CD14-positive monocyte (primary cell): ENCODE measurements around the gene ALS2. TPM values are rescaled to one million over a fixed set of nuclear protein-coding genes. Genes with fewer than 3 reads are reported as not detected.

Source experiments
- DNase-seq, 3 donors: peaks; one replicate each; pipeline ENCODE4 v3.0.0-alpha.2; 2011 to 2022
- H2AFZ ChIP-seq: 2 replicates; pipeline ENCODE4 v1.6.0; 2012; ENCODE audit warnings: mild to moderate bottlenecking, low read depth, low read length, inconsistent platforms; ENCODE audit not compliant: insufficient read depth, poor library complexity, severe bottlenecking
- H3K27ac ChIP-seq, 2 donors: 1 replicate in 1 of 2; 2 replicates in 1 of 2; pipeline ENCODE4 v1.5.1; 2012 to 2013; ENCODE audit warnings: low read length in 2 of 2, control low read depth in 1 of 2, inconsistent platforms in 1 of 2, low read depth in 1 of 2, mild to moderate bottlenecking in 1 of 2
- H3K27me3 ChIP-seq, 2 donors: one replicate each; pipeline versions ENCODE4 v1.6.0 to v1.6.1; 2011 to 2013; ENCODE audit warnings: low read length in 2 of 2; ENCODE audit not compliant: control insufficient read depth in 2 of 2, insufficient read depth in 2 of 2
- H3K36me3 ChIP-seq, 2 donors: replicated peaks in 1 of 2; 1 replicate in 1 of 2; 2 replicates in 1 of 2; pipeline versions ENCODE4 v1.5.1 to v1.6.1; 2012 to 2013; ENCODE audit warnings: low read length in 2 of 2, control low read depth in 1 of 2, inconsistent platforms in 1 of 2, mild to moderate bottlenecking in 1 of 2; ENCODE audit not compliant: insufficient read depth in 2 of 2, control insufficient read depth in 1 of 2
- H3K4me1 ChIP-seq, 2 donors: 1 replicate in 1 of 2; 2 replicates in 1 of 2; pipeline versions ENCODE4 v1.5.1 to v1.6.1; 2012 to 2013; ENCODE audit warnings: low read length in 2 of 2, control low read depth in 1 of 2, inconsistent platforms in 1 of 2, mild to moderate bottlenecking in 1 of 2, moderate library complexity in 1 of 2; ENCODE audit not compliant: insufficient read depth in 2 of 2, control insufficient read depth in 1 of 2
- H3K4me2 ChIP-seq: replicated peaks from 2 replicates; pipeline ENCODE3; 2012; ENCODE audit warnings: low read length, moderate library complexity, mild to moderate bottlenecking; ENCODE audit not compliant: poor library complexity, severe bottlenecking; ENCODE audit errors: extremely low read depth
- H3K4me3 ChIP-seq, 3 experiments: fragments of 200-600 bp in 1 of 3; sonication (generic) in 1 of 3; replicated peaks in 1 of 3; 1 replicate in 2 of 3; 2 replicates in 1 of 3; pipeline ENCODE4 v1.5.1; 2011 to 2013; ENCODE audit warnings: low read length in 3 of 3, mild to moderate bottlenecking in 3 of 3, control low read depth in 2 of 3, low read depth in 2 of 3, inconsistent platforms in 1 of 3, moderate library complexity in 1 of 3
- H3K79me2 ChIP-seq: 2 replicates; pipeline ENCODE4 v1.6.0; 2012; ENCODE audit warnings: mild to moderate bottlenecking, control low read depth, inconsistent platforms, low read length, moderate library complexity; ENCODE audit not compliant: insufficient read depth
- H3K9ac ChIP-seq: 2 replicates; pipeline ENCODE4 v1.6.0; 2017; ENCODE audit warnings: low read length, mild to moderate bottlenecking; ENCODE audit not compliant: insufficient read depth, poor library complexity, severe bottlenecking
- H3K9me3 ChIP-seq, 2 donors: replicated peaks in 1 of 2; 1 replicate in 1 of 2; 2 replicates in 1 of 2; pipeline versions ENCODE4 v1.5.1 to v1.6.1; 2012 to 2013; ENCODE audit warnings: low read length in 2 of 2, control low read depth in 1 of 2; ENCODE audit not compliant: control insufficient read depth in 1 of 2, insufficient read depth in 1 of 2
- H4K20me1 ChIP-seq: 2 replicates; pipeline ENCODE4 v1.6.0; 2012; ENCODE audit warnings: mild to moderate bottlenecking, low read length, control low read depth, moderate library complexity; ENCODE audit not compliant: insufficient read depth
- H3K27ac Mint-ChIP-seq, 7 donors: one replicate each; pipeline ENCODE4 v1.8.0; 2020; ENCODE audit warnings: mild to moderate bottlenecking in 7 of 7, mixed read lengths in 7 of 7, moderate library complexity in 6 of 7, inconsistent platforms in 2 of 7
- H3K27me3 Mint-ChIP-seq, 3 donors: one replicate each; pipeline ENCODE4 v1.8.0; 2021 to 2022; ENCODE audit warnings: low read depth in 3 of 3, mild to moderate bottlenecking in 3 of 3, mixed read lengths in 3 of 3, moderate library complexity in 3 of 3, inconsistent platforms in 1 of 3
- H3K36me3 Mint-ChIP-seq, 2 donors: one replicate each; pipeline ENCODE4 v1.8.0; 2020; ENCODE audit warnings: mixed read lengths in 2 of 2, inconsistent platforms in 1 of 2, mild to moderate bottlenecking in 1 of 2
- H3K4me1 Mint-ChIP-seq: one replicate; pipeline ENCODE4 v1.8.0; 2020; ENCODE audit warnings: mild to moderate bottlenecking, mixed read lengths
- H3K4me3 Mint-ChIP-seq, 2 donors: one replicate each; pipeline ENCODE4 v1.8.0; 2020; ENCODE audit warnings: mild to moderate bottlenecking in 2 of 2, mixed read lengths in 2 of 2, moderate library complexity in 1 of 2
- H3K9me3 Mint-ChIP-seq, 7 donors: one replicate each; pipeline ENCODE4 v1.8.0; 2020 to 2022; ENCODE audit warnings: mixed read lengths in 7 of 7, mild to moderate bottlenecking in 6 of 7, moderate library complexity in 6 of 7, inconsistent platforms in 2 of 7
- CTCF ChIP-seq: fragments of 200-600 bp; IDR thresholded peaks from one replicate; pipeline ENCODE4 v1.8.0; 2022; ENCODE audit warnings: antibody characterized with exemption, mild to moderate bottlenecking
- WGBS: methylation state at CpG from one replicate; pipeline ENCODE4 v1.1.5; 2013; ENCODE audit warnings: missing lambda C conversion rate; ENCODE audit not compliant: insufficient coverage; 5-methylcytosine and 5-hydroxymethylcytosine counted together
- intact Hi-C, 2 donors: fragments of 100-400 bp; cut with micrococcal nuclease; formaldehyde crosslinking; loops; one replicate each; pipeline versions ENCODE4 v1.15.0 to v1.15.1; 2023
- polyA plus RNA-seq, 3 donors: library from polyadenylated mRNA; depleted of rRNA in 1 of 3; unstranded in 2 of 3; stranded (reverse) in 1 of 3; fragments of 300-500 nt in 2 of 3; fragments of >200 nt in 1 of 3; fragmentation: Illumina TruSeq in 2 of 3; gene quantifications; 1 replicate in 2 of 3; 2 replicates in 1 of 3; pipeline ENCODE4 v1.2.3, GENCODE V29; 2012 to 2021

ALS2 gene
- polyA plus RNA-seq, 3 donors = 2.6 to 4.7 (median 3.1) TPM

- no peak overlapping the region for H3K9ac ChIP-seq
- H3K27ac ChIP-seq = no peak overlapping the region
- H3K79me2 ChIP-seq = peaks cover 3% of the 10 kb centered on the region
- H3K27me3 Mint-ChIP-seq = no peaks in the 10 kb centered on the region
- no peak for DNase-seq
- H3K27ac Mint-ChIP-seq = no peak overlapping the region
- no peaks in the 10 kb centered on the region for H3K27me3 ChIP-seq
- H3K4me3 ChIP-seq = no peak overlapping the region
- peaks cover 9 to 15% of the 10 kb centered on the region in 2 donors for H3K36me3 Mint-ChIP-seq
- no peak for TF ChIP-seq CTCF
- H3K4me1 ChIP-seq = no peaks in the 10 kb centered on the region
- H2AFZ ChIP-seq = no peak overlapping the region
- H3K4me3 Mint-ChIP-seq = no peak overlapping the region
- H3K4me1 Mint-ChIP-seq = no peaks in the 10 kb centered on the region
- H4K20me1 ChIP-seq = no peaks in the 10 kb centered on the region
- intact Hi-C loops = no loop called here
- peaks cover 0 to 4% (median 0%) of the 10 kb centered on the region in 7 donors for H3K9me3 Mint-ChIP-seq
- peaks cover 0 to 15% of the 10 kb centered on the region in 2 donors for H3K36me3 ChIP-seq
- H3K4me2 ChIP-seq = no peak overlapping the region
- H3K9me3 ChIP-seq = no peaks in the 10 kb centered on the region
- no CpG with 5 or more reads among the region's 4 CpGs for WGBS
These were observed 10.9 kb downstream of the ALS2 start for GRCh38 chr2:201769666-201770373.

- H3K27me3 Mint-ChIP-seq = no peaks in the 10 kb centered on the region
- intact Hi-C loops = no loop called here
- Histone ChIP-seq H4K20me1 (no peaks in the 10 kb centered on the region), H3K4me3 (no peak overlapping the region), H3K36me3 (peaks cover 0 to 16% of the 10 kb centered on the region in 2 donors), H3K79me2 (peaks cover 3% of the 10 kb centered on the region), H3K4me1 (no peaks in the 10 kb centered on the region), H2AFZ (no peak overlapping the region), H3K9me3 (no peaks in the 10 kb centered on the region), H3K9ac (no peak overlapping the region), H3K27me3 (no peaks in the 10 kb centered on the region), H3K4me2 (no peak overlapping the region), H3K27ac (no peak overlapping the region)
- no CpG with 5 or more reads among the region's 1 CpG for WGBS
- peaks cover 0 to 4% (median 0%) of the 10 kb centered on the region in 7 donors for H3K9me3 Mint-ChIP-seq
- no peak overlapping the region for H3K4me3 Mint-ChIP-seq
- H3K36me3 Mint-ChIP-seq = peaks cover 11 to 19% of the 10 kb centered on the region in 2 donors
- no peak for DNase-seq
- H3K4me1 Mint-ChIP-seq = no peaks in the 10 kb centered on the region
- H3K27ac Mint-ChIP-seq = no peak overlapping the region
- TF ChIP-seq CTCF = no peak
These were observed 11.8 kb downstream of the ALS2 start for GRCh38 chr2:201768918-201769317.
